ENCODE measurements around the gene HUNK.
"Not testable (repeated sequence)": the region's sequence is repeated elsewhere in the genome, so short reads cannot be mapped to it uniquely, and the experiment has no call there.

The HUNK gene

GRCh38 chr21:31871371-31871770, 1.4 kb upstream of the HUNK start:
- not testable (repeated sequence) for DNase-seq

- no peak for DNase-seq
Observed at GRCh38 chr21:31872072-31872451, 758 bp upstream of the HUNK start.

GRCh38 chr21:31873275-31873695, 465 bp downstream of the HUNK start:
- peak in 1 of 2 experiments; percentile 28 for DNase-seq

GRCh38 chr21:31873696-31874599, 1.1 kb downstream of the HUNK start:
- peak; percentile 47 to 69 for DNase-seq

- no peak for DNase-seq
Observed at GRCh38 chr21:31874812-31875212, 2.0 kb downstream of the HUNK start.

- no peak for DNase-seq
Observed at GRCh38 chr21:31875496-31876015, 2.7 kb downstream of the HUNK start.

GRCh38 chr21:31877463-31877957, 4.7 kb downstream of the HUNK start:
- DNase-seq, result no peak

- DNase-seq, result no peak
Observed at GRCh38 chr21:31878831-31879230, 6.0 kb downstream of the HUNK start.

GRCh38 chr21:31879241-31879650, 6.4 kb downstream of the HUNK start:
- DNase-seq, result no peak

- DNase-seq, result no peak
Observed at GRCh38 chr21:31879911-31880310, 7.1 kb downstream of the HUNK start.

GRCh38 chr21:31880816-31881215, 8.0 kb downstream of the HUNK start:
- DNase-seq, result no peak

GRCh38 chr21:31882711-31883110, 9.9 kb downstream of the HUNK start:
- no peak for DNase-seq

- no peak for DNase-seq
Observed at GRCh38 chr21:31885146-31885545, 12.3 kb downstream of the HUNK start.

GRCh38 chr21:31886915-31887314, 14.1 kb downstream of the HUNK start:
- no peak for DNase-seq

- no peak for DNase-seq
Observed at GRCh38 chr21:31887391-31887841, 14.6 kb downstream of the HUNK start.

GRCh38 chr21:31888936-31889371, 16.1 kb downstream of the HUNK start:
- DNase-seq, result no peak

- no peak for DNase-seq
Observed at GRCh38 chr21:31889460-31889859, 16.6 kb downstream of the HUNK start.

GRCh38 chr21:31892686-31893085, 19.9 kb downstream of the HUNK start:
- no peak for DNase-seq

- no peak for DNase-seq
Observed at GRCh38 chr21:31893851-31894415, 21.1 kb downstream of the HUNK start.

GRCh38 chr21:31894457-31894856, 21.6 kb downstream of the HUNK start:
- no peak for DNase-seq

- no peak for DNase-seq
Observed at GRCh38 chr21:31895077-31895835, 22.4 kb downstream of the HUNK start.

- DNase-seq, result no peak
Observed at GRCh38 chr21:31896019-31896418, 23.2 kb downstream of the HUNK start.

GRCh38 chr21:31897311-31897710, 24.5 kb downstream of the HUNK start:
- no peak for DNase-seq

Measured in NCI-H1930 (cell line).